IgD-negative memory B cell (primary cell): ENCODE results near the gene PREP. TPM values are rescaled to one million over a fixed set of nuclear protein-coding genes. Genes with fewer than 3 reads are reported as not detected.
A peak's percentile ranks its signal among the peaks of the same experiment; 100 is the strongest.
"Not testable (repeated sequence)": the region's sequence is repeated elsewhere in the genome, so short reads cannot be mapped to it uniquely, and the experiment has no call there.

Source experiments
- H3K27ac Mint-ChIP-seq, 3 donors: one replicate each; pipeline ENCODE4 v1.8.0; 2020 to 2022; ENCODE audit warnings: mild to moderate bottlenecking in 3 of 3, mixed read lengths in 3 of 3, moderate library complexity in 1 of 3
- H3K27me3 Mint-ChIP-seq: one replicate; pipeline ENCODE4 v1.8.0; 2021; ENCODE audit warnings: mixed read lengths
- H3K36me3 Mint-ChIP-seq: one replicate; pipeline ENCODE4 v1.8.0; 2020; ENCODE audit warnings: mild to moderate bottlenecking, mixed read lengths
- H3K4me1 Mint-ChIP-seq, 3 donors: one replicate each; pipeline ENCODE4 v1.8.0; 2020 to 2022; ENCODE audit warnings: mixed read lengths in 3 of 3, mild to moderate bottlenecking in 1 of 3
- H3K4me3 Mint-ChIP-seq, 4 donors: one replicate each; pipeline ENCODE4 v1.8.0; 2020 to 2022; ENCODE audit warnings: mild to moderate bottlenecking in 4 of 4, mixed read lengths in 4 of 4, moderate library complexity in 3 of 4
- H3K9me3 Mint-ChIP-seq, 3 donors: one replicate each; pipeline ENCODE4 v1.8.0; 2020 to 2021; ENCODE audit warnings: mixed read lengths in 3 of 3, mild to moderate bottlenecking in 1 of 3
- polyA plus RNA-seq: library from polyadenylated mRNA; unstranded; fragments of 300-500 nt; fragmentation: Illumina TruSeq; gene quantifications from one replicate; pipeline ENCODE4 v1.2.3, GENCODE V29; 2021

PREP gene
- 19.9 TPM for polyA plus RNA-seq

GRCh38 chr6:105402939-105403935 lies at the start of gene PREP:
PREP (minus strand) TSS chr6:105403082; CDS start chr6:105402891, 191 bp downstream.
- peaks cover 2% of the 10 kb centered on the region for H3K27me3 Mint-ChIP-seq
- peak within 1 kb of the TSS in 2 of 3 donors; percentile 46 to 96 for H3K27ac Mint-ChIP-seq
- H3K4me1 Mint-ChIP-seq = peaks cover 25 to 35% (median 28%) of the 10 kb centered on the region in 3 donors

GRCh38 chr6:105452376-105452775 lies 49.5 kb upstream of the PREP start:
- H3K27me3 Mint-ChIP-seq = peaks cover 9% of the 10 kb centered on the region
- no peak overlapping the region for H3K27ac Mint-ChIP-seq
- peaks cover 0 to 5% (median 0%) of the 10 kb centered on the region in 3 donors for H3K9me3 Mint-ChIP-seq
- H3K4me1 Mint-ChIP-seq = peaks cover 7 to 12% (median 10%) of the 10 kb centered on the region in 3 donors
- no peaks in the 10 kb centered on the region for H3K36me3 Mint-ChIP-seq
- no peak overlapping the region for H3K4me3 Mint-ChIP-seq

More at GRCh38 chr6:105402939-105403935, at the start of gene PREP:
- Mint-ChIP-seq H3K9me3 (no peaks in the 10 kb centered on the region), H3K4me3 (peak within 1 kb of the TSS; percentile 92 to 97 (median 94)), H3K36me3 (peaks cover 2% of the 10 kb centered on the region)

DNA sequence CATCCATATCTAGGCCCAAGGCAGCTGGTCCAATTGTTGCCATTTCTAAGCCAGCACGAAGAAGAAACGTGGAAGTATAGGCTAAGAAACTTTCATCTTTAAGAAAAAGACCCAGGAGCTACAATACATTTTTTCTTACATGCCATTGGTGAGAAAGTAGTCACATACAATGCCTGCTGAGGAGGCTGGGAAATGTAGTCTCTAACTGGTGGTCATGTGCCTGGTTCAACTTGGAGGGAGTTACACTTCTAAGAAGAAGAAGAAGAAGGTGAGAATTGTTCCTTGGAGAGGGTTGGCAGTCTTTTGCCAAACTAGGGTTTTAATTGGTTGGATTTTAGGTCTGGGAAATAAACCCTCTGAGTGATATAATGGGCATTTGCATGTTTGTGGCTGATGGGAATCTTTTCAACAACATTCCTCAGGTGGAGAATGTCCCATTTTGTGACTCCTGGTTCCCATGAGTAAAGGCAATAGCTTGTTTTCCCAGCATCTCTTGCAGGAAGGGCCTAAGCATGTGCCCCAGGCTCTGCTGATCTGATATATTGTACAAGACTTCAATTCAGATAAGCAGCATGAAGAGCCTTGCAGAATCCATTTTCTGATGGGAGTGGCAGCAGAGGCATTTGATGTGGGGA lies 47.0 kb upstream of the PREP start:
- Mint-ChIP-seq H3K36me3 (no peaks in the 10 kb centered on the region), H3K27ac (no peak overlapping the region), H3K9me3 (peaks cover 0 to 5% (median 0%) of the 10 kb centered on the region in 3 donors), H3K4me3 (no peak overlapping the region), H3K27me3 (peaks cover 6% of the 10 kb centered on the region), H3K4me1 (peaks cover 7 to 12% (median 10%) of the 10 kb centered on the region in 3 donors)

GRCh38 chr6:105445481-105445880 lies 42.6 kb upstream of the PREP start:
- Mint-ChIP-seq H3K9me3 (no peaks in the 10 kb centered on the region), H3K4me3 (no peak overlapping the region), H3K27ac (no peak overlapping the region), H3K27me3 (peaks cover 2% of the 10 kb centered on the region), H3K36me3 (no peaks in the 10 kb centered on the region), H3K4me1 (no peaks in the 10 kb centered on the region)

- Mint-ChIP-seq H3K4me1 (no peaks in the 10 kb centered on the region), H3K9me3 (no peaks in the 10 kb centered on the region), H3K27ac (no peak overlapping the region), H3K27me3 (peaks cover 2% of the 10 kb centered on the region), H3K36me3 (no peaks in the 10 kb centered on the region), H3K4me3 (no peak overlapping the region)
These were observed 41.1 kb upstream of the PREP start for GRCh38 chr6:105443941-105444340.

GRCh38 chr6:105442369-105442768 lies 39.5 kb upstream of the PREP start:
- H3K4me3 Mint-ChIP-seq = no peak overlapping the region
- H3K27me3 Mint-ChIP-seq = peaks cover 3% of the 10 kb centered on the region
- H3K36me3 Mint-ChIP-seq = no peaks in the 10 kb centered on the region
- H3K27ac Mint-ChIP-seq = no peak overlapping the region
- no peaks in the 10 kb centered on the region for H3K9me3 Mint-ChIP-seq
- no peaks in the 10 kb centered on the region for H3K4me1 Mint-ChIP-seq

DNA sequence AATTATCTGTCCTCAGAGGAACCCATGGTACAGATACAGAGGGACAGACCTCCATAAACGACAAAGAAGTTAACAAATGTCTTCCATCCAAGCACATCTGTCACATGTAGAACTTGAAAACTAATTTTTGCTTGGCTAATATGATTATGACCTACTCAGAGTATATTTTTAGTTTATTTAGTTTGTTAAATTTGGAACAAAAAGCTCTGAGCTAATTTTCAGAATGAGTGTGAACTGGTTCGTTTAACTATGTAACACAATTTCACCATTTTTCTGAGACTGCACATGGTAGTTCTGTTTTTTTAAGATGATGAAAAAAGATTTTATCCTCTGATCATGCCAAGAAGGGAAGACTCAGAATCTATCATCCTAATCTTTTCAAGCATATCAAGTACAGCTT lies 34.4 kb upstream of the PREP start:
- H3K36me3 Mint-ChIP-seq = no peaks in the 10 kb centered on the region
- H3K9me3 Mint-ChIP-seq = no peaks in the 10 kb centered on the region
- H3K27ac Mint-ChIP-seq = no peak overlapping the region
- no peaks in the 10 kb centered on the region for H3K4me1 Mint-ChIP-seq
- H3K4me3 Mint-ChIP-seq = no peak overlapping the region
- H3K27me3 Mint-ChIP-seq = peaks cover 5% of the 10 kb centered on the region

- Mint-ChIP-seq H3K27me3 (peaks cover 4% of the 10 kb centered on the region), H3K4me3 (no peak overlapping the region), H3K4me1 (no peaks in the 10 kb centered on the region), H3K27ac (no peak overlapping the region), H3K36me3 (no peaks in the 10 kb centered on the region), H3K9me3 (no peaks in the 10 kb centered on the region)
These were observed 30.8 kb upstream of the PREP start for GRCh38 chr6:105433723-105434122.

DNA sequence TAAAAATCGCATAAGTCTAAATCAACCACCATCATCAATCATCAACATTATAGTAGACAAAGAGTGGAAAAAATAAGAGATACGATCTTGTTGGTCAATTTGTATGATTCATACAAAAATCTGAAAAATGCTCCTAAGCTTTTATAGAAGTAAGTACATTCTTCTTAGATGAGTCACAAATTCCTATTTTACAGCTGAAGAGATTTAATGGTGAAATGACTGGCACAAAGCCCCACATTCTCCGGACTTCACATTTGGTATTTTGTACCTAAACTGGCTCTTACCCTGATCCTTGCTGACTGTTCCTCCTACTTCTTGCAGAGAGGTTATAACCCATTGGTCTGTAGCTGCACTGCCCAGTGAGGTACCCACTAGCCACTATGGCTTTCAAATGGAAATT lies 29.9 kb upstream of the PREP start:
- no peaks in the 10 kb centered on the region for H3K36me3 Mint-ChIP-seq
- no peaks in the 10 kb centered on the region for H3K4me1 Mint-ChIP-seq
- H3K27ac Mint-ChIP-seq = no peak overlapping the region
- no peak overlapping the region for H3K4me3 Mint-ChIP-seq
- H3K27me3 Mint-ChIP-seq = peaks cover 4% of the 10 kb centered on the region
- no peaks in the 10 kb centered on the region for H3K9me3 Mint-ChIP-seq

- H3K9me3 Mint-ChIP-seq = no peaks in the 10 kb centered on the region
- H3K4me1 Mint-ChIP-seq = no peaks in the 10 kb centered on the region
- peak overlapping the region in 1 of 3 donors; percentile 40 for H3K27ac Mint-ChIP-seq
- H3K36me3 Mint-ChIP-seq = no peaks in the 10 kb centered on the region
- no peak overlapping the region for H3K4me3 Mint-ChIP-seq
- peaks cover 4% of the 10 kb centered on the region for H3K27me3 Mint-ChIP-seq
These were observed 28.3 kb upstream of the PREP start for GRCh38 chr6:105431226-105431625.

GRCh38 chr6:105430685-105431084 lies 27.8 kb upstream of the PREP start:
- Mint-ChIP-seq H3K4me3 (no peak overlapping the region), H3K36me3 (no peaks in the 10 kb centered on the region), H3K27me3 (no peaks in the 10 kb centered on the region), H3K4me1 (no peaks in the 10 kb centered on the region), H3K27ac (no peak overlapping the region), H3K9me3 (no peaks in the 10 kb centered on the region)

GRCh38 chr6:105429676-105430075 lies 26.8 kb upstream of the PREP start:
- H3K4me3 Mint-ChIP-seq = no peak overlapping the region
- H3K27me3 Mint-ChIP-seq = no peaks in the 10 kb centered on the region

DNA sequence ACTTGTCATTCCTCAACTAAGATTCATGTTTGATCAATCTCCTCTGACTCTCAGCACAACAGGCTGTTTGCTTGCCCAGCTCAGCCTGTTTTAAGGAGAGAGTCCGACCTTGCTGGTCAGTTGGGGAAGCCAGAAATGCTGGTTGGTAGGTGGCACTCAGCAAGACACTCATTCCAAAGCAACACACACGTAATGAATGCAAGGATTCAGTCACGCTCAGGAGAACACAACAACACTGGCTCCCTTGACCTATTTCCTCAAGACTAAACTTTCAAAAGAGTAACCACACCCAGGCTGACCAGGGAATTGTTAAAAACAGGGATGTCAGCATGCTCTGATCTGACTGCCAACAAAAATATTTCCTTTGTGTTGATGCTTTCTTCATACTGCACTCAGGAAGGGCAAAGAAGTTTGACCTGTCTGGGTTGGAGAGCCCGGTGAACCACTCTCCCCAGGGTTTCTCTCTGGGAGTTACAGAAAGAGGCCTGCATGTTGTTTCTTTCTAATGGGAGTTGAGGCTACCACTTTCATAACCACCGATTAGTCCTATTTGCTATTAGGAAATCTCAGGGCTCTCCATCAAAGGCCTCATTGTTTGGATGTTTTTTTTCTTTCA lies 25.6 kb upstream of the PREP start:
- no peak overlapping the region for H3K4me3 Mint-ChIP-seq
- peaks cover 0 to 2% (median 2%) of the 10 kb centered on the region in 3 donors for H3K4me1 Mint-ChIP-seq
- H3K27me3 Mint-ChIP-seq = no peaks in the 10 kb centered on the region
- H3K9me3 Mint-ChIP-seq = no peaks in the 10 kb centered on the region
- no peaks in the 10 kb centered on the region for H3K36me3 Mint-ChIP-seq
- no peak overlapping the region for H3K27ac Mint-ChIP-seq

More at GRCh38 chr6:105429676-105430075, 26.8 kb upstream of the PREP start:
- Mint-ChIP-seq H3K4me1 (no peaks in the 10 kb centered on the region), H3K9me3 (no peaks in the 10 kb centered on the region), H3K36me3 (no peaks in the 10 kb centered on the region), H3K27ac (no peak overlapping the region)

- H3K27me3 Mint-ChIP-seq = peaks cover under 1% of the 10 kb centered on the region
- H3K27ac Mint-ChIP-seq = no peak overlapping the region
- H3K4me3 Mint-ChIP-seq = no peak overlapping the region
- H3K4me1 Mint-ChIP-seq = peaks cover 0 to 2% (median 2%) of the 10 kb centered on the region in 3 donors
- no peaks in the 10 kb centered on the region for H3K36me3 Mint-ChIP-seq
- peaks cover 0 to 3% (median 0%) of the 10 kb centered on the region in 3 donors for H3K9me3 Mint-ChIP-seq
These were observed 21.4 kb upstream of the PREP start for GRCh38 chr6:105424175-105424783.

GRCh38 chr6:105416971-105417370 lies 14.1 kb upstream of the PREP start:
- not testable (repeated sequence) for H3K27ac Mint-ChIP-seq, H3K36me3 Mint-ChIP-seq, H3K4me1 Mint-ChIP-seq, H3K4me3 Mint-ChIP-seq
- Mint-ChIP-seq H3K9me3 (peaks cover 6 to 17% (median 12%) of the 10 kb centered on the region in 3 donors), H3K27me3 (peaks cover 19% of the 10 kb centered on the region)
